ENCODE results near the gene HELZ2.

Gene HELZ2

DNA sequence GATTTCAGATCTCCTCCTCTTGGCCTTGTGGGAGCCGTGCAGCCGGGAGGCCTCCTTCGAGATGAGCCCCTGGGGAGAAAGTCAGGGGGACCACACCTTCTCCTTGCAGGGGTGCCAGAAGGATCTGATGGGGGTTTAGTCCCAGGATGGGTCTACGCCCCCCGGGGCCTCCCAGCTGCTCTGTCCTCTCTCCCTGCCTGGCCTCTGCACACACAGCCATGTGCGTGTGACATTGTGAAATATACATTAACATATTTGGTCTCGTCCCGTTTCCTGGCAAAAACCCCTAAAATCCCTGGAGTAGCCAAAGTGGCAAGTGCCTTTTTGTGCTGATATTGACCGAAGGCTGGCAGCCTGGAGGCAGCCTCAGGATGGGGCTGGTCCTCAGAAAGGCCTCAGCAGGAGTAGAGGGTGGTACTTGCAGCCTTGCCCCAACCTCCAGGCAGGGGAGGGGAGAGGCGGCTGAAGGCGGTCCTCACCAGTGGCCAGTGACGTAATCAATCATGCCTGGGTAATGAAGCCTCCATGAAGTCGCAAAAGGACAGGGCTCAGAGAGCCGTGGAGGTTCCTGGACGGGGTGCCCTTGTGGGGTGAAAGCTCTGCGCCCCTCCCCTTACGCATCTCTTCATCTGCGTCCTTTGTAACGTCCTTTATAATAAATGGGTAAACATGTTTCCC lies 5.1 kb upstream of the HELZ2 start:
- no peak overlapping the region for H3K27ac ChIP-seq (ENCODE audit: low read depth, low read length)
- H3K27me3 ChIP-seq (ENCODE audit: control insufficient read depth in 5 of 5, insufficient read depth in 4 of 5, low read length in 5 of 5) = peaks cover 0 to 16% (median 4%) of the 10 kb centered on the region in 5 donors
- H3K9ac ChIP-seq (ENCODE audit: low read length in 5 of 5) = no peak overlapping the region
- H3K4me1 ChIP-seq (ENCODE audit: control insufficient read depth in 5 of 5, insufficient read depth in 5 of 5, low read length in 5 of 5) = peaks cover 2 to 6% (median 5%) of the 10 kb centered on the region in 5 donors
- H3K36me3 ChIP-seq (ENCODE audit: control insufficient read depth in 5 of 5, insufficient read depth in 5 of 5, low read length in 5 of 5) = no peaks in the 10 kb centered on the region
- H3K9me3 ChIP-seq (ENCODE audit: control insufficient read depth in 5 of 5, low read length in 5 of 5) = no peaks in the 10 kb centered on the region
- no peak overlapping the region for H3K4me3 ChIP-seq (ENCODE audit: low read depth in 1 of 5, low read length in 5 of 5)

DNA sequence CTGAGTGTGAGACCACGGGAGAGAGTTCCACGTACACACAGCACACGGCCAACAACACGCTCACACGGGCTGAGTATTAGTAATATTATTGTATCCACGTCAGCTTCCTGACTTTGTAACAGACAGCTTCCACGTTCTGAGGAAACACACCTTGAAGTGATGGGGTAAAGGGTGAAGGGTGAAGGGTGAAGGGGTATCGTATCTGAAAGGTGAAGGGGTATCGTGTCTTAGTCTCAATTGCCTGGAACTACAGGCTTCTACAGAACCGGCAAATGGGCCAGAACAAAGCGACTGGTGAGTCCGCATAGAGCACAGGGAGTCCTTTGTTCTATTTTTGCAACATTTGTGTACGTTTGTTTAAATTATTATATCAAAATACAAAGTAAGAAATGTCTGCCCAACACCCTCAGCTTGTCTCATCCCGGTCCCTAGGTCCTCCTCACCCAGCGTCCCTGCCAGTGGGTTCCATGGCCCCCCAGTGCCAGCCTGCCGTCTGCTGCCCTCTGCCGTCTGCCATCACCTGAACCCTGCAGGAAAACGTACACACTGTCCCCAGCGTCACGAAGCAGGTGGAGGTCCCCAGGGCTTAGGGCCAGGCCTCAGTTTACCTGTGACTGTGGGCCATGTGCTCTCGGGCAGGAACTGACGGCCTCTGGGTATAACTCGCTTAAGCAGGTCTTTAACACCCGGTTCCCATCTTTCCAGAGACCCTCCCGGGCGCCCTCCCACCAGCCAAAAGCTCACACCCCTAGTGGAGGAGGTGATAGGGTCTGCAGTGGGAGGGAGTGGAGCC lies 4.4 kb upstream of the HELZ2 start:
- H3K9ac ChIP-seq (ENCODE audit: low read length in 5 of 5) = no peak overlapping the region
- H3K27ac ChIP-seq (ENCODE audit: low read depth, low read length) = no peak overlapping the region
- peaks cover 0 to 16% (median 4%) of the 10 kb centered on the region in 5 donors for H3K27me3 ChIP-seq (ENCODE audit: control insufficient read depth in 5 of 5, insufficient read depth in 4 of 5, low read length in 5 of 5)
- H3K4me1 ChIP-seq (ENCODE audit: control insufficient read depth in 5 of 5, insufficient read depth in 5 of 5, low read length in 5 of 5) = peaks cover 3 to 11% (median 8%) of the 10 kb centered on the region in 5 donors
- H3K4me3 ChIP-seq (ENCODE audit: low read depth in 1 of 5, low read length in 5 of 5) = no peak overlapping the region
- H3K36me3 ChIP-seq (ENCODE audit: control insufficient read depth in 5 of 5, insufficient read depth in 5 of 5, low read length in 5 of 5) = no peaks in the 10 kb centered on the region
- H3K9me3 ChIP-seq (ENCODE audit: control insufficient read depth in 5 of 5, low read length in 5 of 5) = no peaks in the 10 kb centered on the region

DNA sequence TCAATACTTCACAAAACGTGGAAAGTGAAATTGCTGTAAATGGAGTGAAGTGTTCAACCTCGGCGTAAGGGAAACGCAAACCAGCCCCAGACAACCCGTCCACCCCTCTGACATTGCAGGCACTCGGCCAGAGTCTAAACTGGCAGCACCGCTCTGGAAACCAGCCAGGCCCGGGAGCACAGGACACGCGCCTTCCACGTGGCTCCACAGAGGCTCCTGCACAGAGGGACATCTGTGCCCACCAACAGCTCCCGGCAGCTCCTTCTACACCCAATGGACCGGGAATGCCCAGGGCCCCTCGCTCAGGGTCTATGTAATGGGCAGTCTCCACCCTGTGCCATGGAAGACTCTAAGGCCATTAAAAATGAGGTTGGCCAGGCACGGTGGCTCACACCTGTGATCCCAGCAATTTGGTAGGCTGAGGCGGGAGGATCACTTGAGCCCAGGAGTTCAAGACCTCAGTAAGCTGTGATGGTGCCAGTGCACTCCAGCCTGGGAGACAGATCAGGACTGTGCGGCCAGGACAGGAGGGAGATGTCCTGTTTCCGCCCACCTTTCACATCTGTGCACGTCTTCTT lies 3.4 kb upstream of the HELZ2 start:
- Histone ChIP-seq H3K9me3 (ENCODE audit: control insufficient read depth in 5 of 5, low read length in 5 of 5) (no peaks in the 10 kb centered on the region), H3K4me1 (ENCODE audit: control insufficient read depth in 5 of 5, insufficient read depth in 5 of 5, low read length in 5 of 5) (peaks cover 3 to 21% (median 17%) of the 10 kb centered on the region in 5 donors), H3K4me3 (ENCODE audit: low read depth in 1 of 5, low read length in 5 of 5) (no peak overlapping the region), H3K36me3 (ENCODE audit: control insufficient read depth in 5 of 5, insufficient read depth in 5 of 5, low read length in 5 of 5) (peaks cover 0 to 5% (median 0%) of the 10 kb centered on the region in 5 donors), H3K9ac (ENCODE audit: low read length in 5 of 5) (no peak overlapping the region), H3K27me3 (ENCODE audit: control insufficient read depth in 5 of 5, insufficient read depth in 4 of 5, low read length in 5 of 5) (peaks cover 0 to 16% (median 4%) of the 10 kb centered on the region in 5 donors), H3K27ac (ENCODE audit: low read depth, low read length) (no peak overlapping the region)

DNA sequence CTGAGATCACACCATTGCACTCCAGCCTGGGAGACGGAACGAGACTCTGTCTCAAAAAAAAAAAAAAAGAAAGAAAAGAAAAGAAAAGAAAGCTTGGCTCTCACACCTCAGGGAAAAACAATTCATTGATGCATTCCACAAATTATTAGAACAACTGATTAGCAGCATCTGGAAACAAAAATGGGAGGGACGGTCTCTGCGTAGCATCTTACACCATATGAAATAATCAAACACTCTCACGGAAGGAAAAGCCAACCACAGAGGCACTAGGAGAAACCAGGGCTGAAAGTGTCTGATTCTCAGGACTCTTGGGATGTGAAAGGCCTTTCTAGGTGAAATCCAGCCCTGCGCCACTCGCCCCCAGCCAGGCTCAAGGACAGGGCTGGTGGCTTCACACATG lies 2.3 kb upstream of the HELZ2 start:
- Histone ChIP-seq H3K36me3 (ENCODE audit: control insufficient read depth in 5 of 5, insufficient read depth in 5 of 5, low read length in 5 of 5) (peaks cover 0 to 11% (median 6%) of the 10 kb centered on the region in 5 donors), H3K4me1 (ENCODE audit: control insufficient read depth in 5 of 5, insufficient read depth in 5 of 5, low read length in 5 of 5) (peaks cover 3 to 22% (median 17%) of the 10 kb centered on the region in 5 donors), H3K9ac (ENCODE audit: low read length in 5 of 5) (no peak overlapping the region), H3K4me3 (ENCODE audit: low read depth in 1 of 5, low read length in 5 of 5) (no peak overlapping the region), H3K27me3 (ENCODE audit: control insufficient read depth in 5 of 5, insufficient read depth in 4 of 5, low read length in 5 of 5) (peaks cover 0 to 19% (median 4%) of the 10 kb centered on the region in 5 donors), H3K9me3 (ENCODE audit: control insufficient read depth in 5 of 5, low read length in 5 of 5) (no peaks in the 10 kb centered on the region), H3K27ac (ENCODE audit: low read depth, low read length) (no peak overlapping the region)

DNA sequence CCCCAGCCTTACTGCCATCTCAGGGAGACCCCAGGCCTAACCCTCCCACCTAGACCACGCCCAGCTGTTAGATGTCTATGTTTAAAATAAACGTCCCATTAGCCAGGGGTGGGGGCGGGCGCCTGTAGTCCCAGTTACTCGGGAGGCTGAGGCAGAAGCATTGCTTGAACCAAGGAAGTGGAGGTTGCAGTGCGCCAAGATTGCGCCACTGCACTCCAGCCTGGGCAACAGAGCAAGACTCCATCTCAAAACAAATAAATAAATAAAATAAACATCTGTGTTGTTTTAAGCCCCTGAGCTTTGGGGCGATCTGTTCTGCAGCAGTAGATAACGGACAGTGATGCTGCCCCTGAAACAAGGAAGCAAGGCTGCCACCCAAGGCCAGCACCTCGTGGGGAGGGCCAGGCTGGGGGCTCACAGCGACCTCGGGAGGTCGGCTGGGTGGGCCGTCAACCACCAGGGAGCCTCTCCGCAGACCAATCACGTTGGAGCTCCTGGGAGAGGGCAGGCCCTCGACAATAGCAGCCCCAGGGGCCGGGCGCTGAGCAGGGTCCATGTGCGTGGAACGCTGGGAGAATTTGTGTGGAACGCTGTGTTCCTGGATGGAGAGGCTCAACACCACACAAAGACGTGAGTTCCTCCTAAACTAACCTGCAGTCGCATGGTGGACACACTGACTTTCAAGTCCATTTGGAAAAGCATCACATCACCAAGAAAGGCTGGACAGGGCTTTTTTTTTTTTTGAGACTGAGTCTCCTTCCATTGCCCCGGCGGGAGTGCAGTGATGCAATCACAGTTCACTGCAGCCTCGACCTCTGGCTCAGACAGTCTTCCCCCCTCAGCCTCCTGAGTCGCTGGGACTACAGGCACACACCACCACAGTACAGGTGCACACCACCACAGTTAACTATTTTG lies 1.0 kb upstream of the HELZ2 start:
- H3K9ac ChIP-seq (ENCODE audit: low read length in 5 of 5) = no peak overlapping the region
- H3K27ac ChIP-seq (ENCODE audit: low read depth, low read length) = no peak overlapping the region
- peak overlapping the region in 2 of 5 donors; percentile 59 to 60 for H3K4me3 ChIP-seq (ENCODE audit: low read depth in 1 of 5, low read length in 5 of 5)
- H3K27me3 ChIP-seq (ENCODE audit: control insufficient read depth in 5 of 5, insufficient read depth in 4 of 5, low read length in 5 of 5) = peaks cover 0 to 24% (median 4%) of the 10 kb centered on the region in 5 donors
- peaks cover 0 to 14% (median 6%) of the 10 kb centered on the region in 5 donors for H3K36me3 ChIP-seq (ENCODE audit: control insufficient read depth in 5 of 5, insufficient read depth in 5 of 5, low read length in 5 of 5)
- peaks cover 3 to 22% (median 17%) of the 10 kb centered on the region in 5 donors for H3K4me1 ChIP-seq (ENCODE audit: control insufficient read depth in 5 of 5, insufficient read depth in 5 of 5, low read length in 5 of 5)
- H3K9me3 ChIP-seq (ENCODE audit: control insufficient read depth in 5 of 5, low read length in 5 of 5) = no peaks in the 10 kb centered on the region

DNA sequence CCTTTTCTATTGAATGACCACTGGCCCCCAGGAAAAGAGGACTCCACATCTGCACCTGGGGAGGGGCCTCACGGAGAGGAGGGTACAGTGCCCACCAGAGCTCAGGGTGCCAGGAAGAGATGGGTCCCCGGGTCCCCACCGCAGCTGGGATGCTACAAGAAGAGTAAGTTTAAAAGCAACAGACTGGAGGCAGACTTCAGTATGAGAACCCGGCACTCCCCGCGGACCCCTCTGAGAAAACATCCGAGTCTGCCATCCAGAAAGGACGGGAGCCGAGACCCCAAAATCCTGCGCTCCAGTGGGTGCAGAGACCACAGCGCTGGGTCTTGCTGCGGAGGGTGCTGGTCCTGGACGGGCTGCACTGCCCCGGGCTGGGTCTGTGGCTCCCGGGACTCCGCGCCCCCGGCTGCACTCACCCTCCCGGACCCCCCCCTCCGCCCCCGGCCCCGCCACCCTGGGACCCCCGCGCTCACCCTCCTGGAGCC lies 350 bp downstream of the HELZ2 start:
- H3K27me3 ChIP-seq (ENCODE audit: control insufficient read depth in 5 of 5, insufficient read depth in 4 of 5, low read length in 5 of 5) = peaks cover 0 to 18% (median 0%) of the 10 kb centered on the region in 5 donors
- H3K9me3 ChIP-seq (ENCODE audit: control insufficient read depth in 5 of 5, low read length in 5 of 5) = no peaks in the 10 kb centered on the region
- H3K36me3 ChIP-seq (ENCODE audit: control insufficient read depth in 5 of 5, insufficient read depth in 5 of 5, low read length in 5 of 5) = peaks cover 0 to 15% (median 6%) of the 10 kb centered on the region in 5 donors
- peak overlapping the region; percentile 11 for H3K27ac ChIP-seq (ENCODE audit: low read depth, low read length)
- H3K4me3 ChIP-seq (ENCODE audit: low read depth in 1 of 5, low read length in 5 of 5) = peak overlapping the region; percentile 77 to 89 (median 83)
- peaks cover 3 to 29% (median 21%) of the 10 kb centered on the region in 5 donors for H3K4me1 ChIP-seq (ENCODE audit: control insufficient read depth in 5 of 5, insufficient read depth in 5 of 5, low read length in 5 of 5)
- peak overlapping the region; percentile 73 to 93 (median 84) for H3K9ac ChIP-seq (ENCODE audit: low read length in 5 of 5)

DNA sequence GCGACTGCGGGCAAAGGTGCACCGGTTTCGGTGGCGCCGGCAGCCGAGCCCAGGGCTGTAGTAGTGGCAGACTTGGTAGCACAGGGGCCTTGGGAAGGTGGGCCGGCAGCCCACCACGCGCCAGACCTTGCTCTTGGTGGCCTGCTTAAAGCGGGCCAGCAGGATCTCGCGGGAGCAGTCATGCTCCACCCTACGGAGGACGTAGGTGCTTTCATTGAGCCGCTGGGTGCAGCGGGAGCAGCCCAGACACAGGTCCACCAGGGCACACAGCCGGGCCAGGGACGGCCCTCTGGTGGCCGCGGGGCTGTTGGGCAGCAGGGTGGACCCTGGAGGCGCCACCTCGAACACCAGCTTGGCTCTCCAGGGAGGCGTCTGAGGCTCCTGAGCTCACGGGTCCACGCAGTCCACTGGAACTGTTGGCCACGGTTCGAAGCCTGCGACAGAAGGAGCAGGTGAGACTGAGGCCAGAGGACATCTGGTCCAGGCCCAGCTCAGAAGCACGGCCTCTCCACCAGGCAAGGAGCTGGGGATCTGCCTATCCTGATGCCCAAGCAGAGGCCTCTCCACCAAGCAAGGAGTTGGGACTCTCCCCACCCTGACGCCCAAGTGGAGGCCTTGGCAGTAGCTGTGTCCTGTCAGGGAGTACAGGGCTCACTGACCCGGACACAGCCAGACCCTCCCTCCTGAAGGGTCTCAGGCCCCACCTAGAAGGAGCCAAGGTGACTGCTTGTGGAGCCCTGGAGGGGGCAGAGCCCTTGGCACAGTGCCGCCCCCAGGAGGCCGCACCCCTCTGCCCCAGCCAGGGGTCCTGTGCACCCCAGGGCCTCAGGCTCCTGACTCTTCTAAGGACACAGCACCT lies 1.0 kb downstream of the HELZ2 start:
- peaks cover 0 to 15% (median 0%) of the 10 kb centered on the region in 5 donors for H3K27me3 ChIP-seq (ENCODE audit: control insufficient read depth in 5 of 5, insufficient read depth in 4 of 5, low read length in 5 of 5)
- peak overlapping the region; percentile 77 to 89 (median 83) for H3K4me3 ChIP-seq (ENCODE audit: low read depth in 1 of 5, low read length in 5 of 5)
- peaks cover 3 to 36% (median 28%) of the 10 kb centered on the region in 5 donors for H3K4me1 ChIP-seq (ENCODE audit: control insufficient read depth in 5 of 5, insufficient read depth in 5 of 5, low read length in 5 of 5)
- H3K27ac ChIP-seq (ENCODE audit: low read depth, low read length) = peak overlapping the region; percentile 11
- H3K9me3 ChIP-seq (ENCODE audit: control insufficient read depth in 5 of 5, low read length in 5 of 5) = no peaks in the 10 kb centered on the region
- H3K9ac ChIP-seq (ENCODE audit: low read length in 5 of 5) = peak overlapping the region; percentile 73 to 93 (median 84)
- peaks cover 0 to 19% (median 6%) of the 10 kb centered on the region in 5 donors for H3K36me3 ChIP-seq (ENCODE audit: control insufficient read depth in 5 of 5, insufficient read depth in 5 of 5, low read length in 5 of 5)

DNA sequence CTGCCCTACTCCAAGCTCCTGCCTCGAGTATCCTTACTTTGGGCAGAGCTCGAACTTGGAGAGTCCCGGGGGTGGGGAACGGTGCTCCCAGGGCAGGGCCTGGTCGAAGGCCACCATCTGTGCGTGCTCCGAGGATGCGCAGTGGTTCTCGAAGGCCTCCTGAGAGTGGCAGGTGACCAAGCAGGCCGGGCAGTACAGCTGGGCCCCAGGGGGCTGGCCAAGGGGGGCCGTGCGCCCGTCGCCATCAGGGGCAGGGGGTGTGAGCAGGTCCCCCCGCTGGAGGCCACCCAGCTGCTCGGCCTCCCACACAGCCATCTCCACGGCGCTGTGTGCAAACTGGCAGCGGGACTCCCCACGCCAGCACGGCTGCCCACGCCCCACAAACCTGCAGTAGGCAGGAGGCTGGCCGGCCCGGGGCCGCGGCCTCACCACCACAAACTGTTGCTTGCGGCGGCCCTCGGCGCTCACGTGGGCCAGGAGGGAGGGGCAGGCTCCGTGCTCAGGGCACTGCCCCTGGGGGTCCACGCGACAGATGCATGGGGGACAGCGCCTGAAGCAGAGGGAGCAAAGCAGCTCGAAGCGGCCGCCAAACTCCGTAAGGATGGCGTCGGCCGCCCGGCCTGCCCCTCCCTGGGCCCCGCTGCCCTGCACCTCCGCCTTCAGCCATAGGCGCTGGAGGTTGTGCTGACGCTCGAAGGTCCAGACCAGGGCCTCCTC lies 1.8 kb downstream of the HELZ2 start:
- peak overlapping the region in 1 of 5 donors; percentile 14 for H3K4me3 ChIP-seq (ENCODE audit: low read depth in 1 of 5, low read length in 5 of 5)
- peaks cover 0 to 22% (median 6%) of the 10 kb centered on the region in 5 donors for H3K36me3 ChIP-seq (ENCODE audit: control insufficient read depth in 5 of 5, insufficient read depth in 5 of 5, low read length in 5 of 5)
- H3K9ac ChIP-seq (ENCODE audit: low read length in 5 of 5) = no peak overlapping the region
- no peaks in the 10 kb centered on the region for H3K9me3 ChIP-seq (ENCODE audit: control insufficient read depth in 5 of 5, low read length in 5 of 5)
- H3K27me3 ChIP-seq (ENCODE audit: control insufficient read depth in 5 of 5, insufficient read depth in 4 of 5, low read length in 5 of 5) = peaks cover 0 to 9% (median 0%) of the 10 kb centered on the region in 5 donors
- H3K27ac ChIP-seq (ENCODE audit: low read depth, low read length) = no peak overlapping the region
- peaks cover 2 to 44% (median 30%) of the 10 kb centered on the region in 5 donors for H3K4me1 ChIP-seq (ENCODE audit: control insufficient read depth in 5 of 5, insufficient read depth in 5 of 5, low read length in 5 of 5)

Measured in subcutaneous abdominal adipose tissue (tissue), 5 donors.